Gastrocnemius medialis (tissue), 4 donors: ENCODE results near the gene CNNM2. TPM values are rescaled to one million over a fixed set of nuclear protein-coding genes. Genes with fewer than 3 reads are reported as not detected.

ENCODE experiments used
- ATAC-seq, 2 donors: fragments of 150-250 bp; one replicate each; pipeline ENCODE4 v1.9.1; 2016
- DNase-seq, 2 donors: peaks; one replicate each; pipeline ENCODE4 v3.0.0-alpha.2; 2019
- H3K27ac ChIP-seq, 4 donors: fragments of 200-600 bp; sonication (generic); 1 replicate in 1 of 4; 2 replicates in 3 of 4; pipeline ENCODE4 v1.5.1; 2016 to 2018; ENCODE audit warnings: mild to moderate bottlenecking in 2 of 4, moderate library complexity in 1 of 4
- H3K27me3 ChIP-seq, 3 donors: fragments of 200-600 bp; sonication (generic) in 2 of 3; 1 replicate in 1 of 3; 2 replicates in 2 of 3; pipeline versions ENCODE4 v1.5.1 to v1.6.0; 2016 to 2019; ENCODE audit warnings: mild to moderate bottlenecking in 1 of 3, moderate library complexity in 1 of 3
- H3K36me3 ChIP-seq, 2 donors: fragments of 200-600 bp; sonication (generic) in 1 of 2; one replicate each; pipeline ENCODE4 v1.5.1; 2017 to 2018
- H3K4me1 ChIP-seq, 2 donors: fragments of 200-600 bp; sonication (generic) in 1 of 2; one replicate each; pipeline ENCODE4 v1.5.1; 2016 to 2017; ENCODE audit warnings: mild to moderate bottlenecking in 2 of 2
- H3K4me3 ChIP-seq, 4 donors: fragments of 200-600 bp; sonication (generic) in 3 of 4; 1 replicate in 1 of 4; 2 replicates in 3 of 4; pipeline ENCODE4 v1.5.1; 2016 to 2019; ENCODE audit warnings: mild to moderate bottlenecking in 2 of 4
- H3K9me3 ChIP-seq, 3 donors: fragments of 200-600 bp; sonication (generic) in 2 of 3; 1 replicate in 1 of 3; 2 replicates in 2 of 3; pipeline ENCODE4 v1.5.1; 2016 to 2019
- POLR2A ChIP-seq, 2 donors: fragments of 450-650 bp; IDR thresholded peaks; one replicate each; pipeline ENCODE4 v1.6.1; 2017; ENCODE audit warnings: antibody characterized with exemption in 2 of 2, mild to moderate bottlenecking in 2 of 2, moderate library complexity in 2 of 2
- in situ Hi-C, 4 donors: fragments of 200-750 bp; cut with MboI; loops; one replicate each; pipeline versions ENCODE4 v1.15.0 to v1.8.0; 2017; ENCODE audit warnings: low sequenced_read_pairs in 4 of 4
- intact Hi-C: fragments of 100-400 bp; cut with DNase I; formaldehyde crosslinking; loops from one replicate; pipeline ENCODE4 v1.15.1; 2023; ENCODE audit warnings: low total_unique reads
- total RNA-seq, 4 donors: library from RNA; depleted of rRNA; stranded (reverse); fragments of >200 nt; gene quantifications; one replicate each; pipeline versions ENCODE4 v1.1.0 to v1.2.3, GENCODE V29; 2016
- TF ChIP-seq, protein P1 (sequence below), 5 experiments: fragments of 450-650 bp in 3 of 5; fragments of 200-600 bp in 2 of 5; sonication (generic) in 2 of 5; IDR thresholded peaks in 4 of 5; conservative IDR thresholded peaks in 1 of 5; 1 replicate in 4 of 5; 2 replicates in 1 of 5; pipeline ENCODE4 v1.5.1; 2016 to 2019; ENCODE audit warnings: antibody characterized with exemption in 5 of 5, mild to moderate bottlenecking in 3 of 5, moderate library complexity in 3 of 5

The CNNM2 gene
- total RNA-seq, 4 donors from 2014 or later, result 1.1 to 3.2 (median 2.0) TPM

DNA sequence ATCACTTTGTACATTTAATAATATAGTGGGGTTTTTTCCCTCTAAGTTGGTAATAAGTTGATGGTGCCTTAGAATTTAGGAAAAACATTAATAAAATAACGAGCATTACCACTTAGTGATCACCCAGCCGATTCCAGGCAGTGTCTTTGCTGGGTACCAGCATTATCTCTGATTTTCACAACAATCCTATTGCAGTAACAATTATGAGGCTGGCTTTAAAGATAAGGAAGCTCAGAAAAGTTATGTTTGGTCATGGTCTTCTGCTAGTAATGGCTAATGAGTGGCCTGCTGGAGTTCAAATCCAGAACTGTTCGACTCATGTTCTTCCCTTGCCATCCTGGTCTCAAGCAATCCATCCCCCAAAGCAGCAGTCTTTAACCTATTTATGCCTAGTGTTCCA, 127.9 kb downstream of the CNNM2 start:
- intact Hi-C loops, result no loop called here
- H3K36me3 ChIP-seq, result no peaks in the 10 kb centered on the region
- in situ Hi-C loops, result no loop called here
- no peaks in the 10 kb centered on the region for H3K9me3 ChIP-seq
- no peak for DNase-seq
- no peaks in the 10 kb centered on the region for H3K27me3 ChIP-seq
- no peak overlapping the region for H3K27ac ChIP-seq
- TF ChIP-seq, protein P1, sequence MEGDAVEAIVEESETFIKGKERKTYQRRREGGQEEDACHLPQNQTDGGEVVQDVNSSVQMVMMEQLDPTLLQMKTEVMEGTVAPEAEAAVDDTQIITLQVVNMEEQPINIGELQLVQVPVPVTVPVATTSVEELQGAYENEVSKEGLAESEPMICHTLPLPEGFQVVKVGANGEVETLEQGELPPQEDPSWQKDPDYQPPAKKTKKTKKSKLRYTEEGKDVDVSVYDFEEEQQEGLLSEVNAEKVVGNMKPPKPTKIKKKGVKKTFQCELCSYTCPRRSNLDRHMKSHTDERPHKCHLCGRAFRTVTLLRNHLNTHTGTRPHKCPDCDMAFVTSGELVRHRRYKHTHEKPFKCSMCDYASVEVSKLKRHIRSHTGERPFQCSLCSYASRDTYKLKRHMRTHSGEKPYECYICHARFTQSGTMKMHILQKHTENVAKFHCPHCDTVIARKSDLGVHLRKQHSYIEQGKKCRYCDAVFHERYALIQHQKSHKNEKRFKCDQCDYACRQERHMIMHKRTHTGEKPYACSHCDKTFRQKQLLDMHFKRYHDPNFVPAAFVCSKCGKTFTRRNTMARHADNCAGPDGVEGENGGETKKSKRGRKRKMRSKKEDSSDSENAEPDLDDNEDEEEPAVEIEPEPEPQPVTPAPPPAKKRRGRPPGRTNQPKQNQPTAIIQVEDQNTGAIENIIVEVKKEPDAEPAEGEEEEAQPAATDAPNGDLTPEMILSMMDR (IDR thresholded peaks at IDR 0.05 in 4 of 5, conservative IDR thresholded peaks at IDR 0.05 in 1 of 5), result no peak
- no peak for TF ChIP-seq POLR2A (IDR thresholded peaks at IDR 0.05)
- H3K4me3 ChIP-seq, result no peak overlapping the region
- peaks cover 0 to 7% of the 10 kb centered on the region in 2 donors for H3K4me1 ChIP-seq
- no peak for ATAC-seq

DNA sequence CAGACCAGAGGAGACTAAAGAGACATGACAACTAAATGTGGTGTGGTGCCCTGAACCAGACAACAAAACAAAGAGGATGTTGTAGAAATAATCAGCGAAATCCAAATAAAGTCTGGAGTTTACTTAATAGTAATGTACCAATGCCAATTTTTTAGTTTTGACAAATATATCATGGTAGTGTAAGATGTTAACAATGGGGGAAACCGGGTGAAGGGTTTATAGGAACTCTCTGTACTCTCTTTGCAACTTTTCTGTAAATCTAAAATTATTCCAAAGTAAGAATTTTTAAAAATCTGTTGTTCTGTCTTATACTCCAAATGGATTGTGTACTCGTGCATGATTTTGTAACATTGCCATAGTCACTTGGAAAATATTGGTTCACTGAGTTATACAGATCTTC, 129.3 kb downstream of the CNNM2 start:
- ATAC-seq (no peak), DNase-seq (no peak)
- Histone ChIP-seq H3K27ac (no peak overlapping the region), H3K4me1 (peaks cover 0 to 7% of the 10 kb centered on the region in 2 donors), H3K9me3 (no peaks in the 10 kb centered on the region), H3K27me3 (no peaks in the 10 kb centered on the region), H3K4me3 (no peak overlapping the region), H3K36me3 (no peaks in the 10 kb centered on the region)
- in situ Hi-C loops (no loop called here), intact Hi-C loops (no loop called here)
- TF ChIP-seq POLR2A (IDR thresholded peaks at IDR 0.05), result no peak
- TF ChIP-seq, protein P1 (IDR thresholded peaks at IDR 0.05 in 4 of 5, conservative IDR thresholded peaks at IDR 0.05 in 1 of 5), result no peak

DNA sequence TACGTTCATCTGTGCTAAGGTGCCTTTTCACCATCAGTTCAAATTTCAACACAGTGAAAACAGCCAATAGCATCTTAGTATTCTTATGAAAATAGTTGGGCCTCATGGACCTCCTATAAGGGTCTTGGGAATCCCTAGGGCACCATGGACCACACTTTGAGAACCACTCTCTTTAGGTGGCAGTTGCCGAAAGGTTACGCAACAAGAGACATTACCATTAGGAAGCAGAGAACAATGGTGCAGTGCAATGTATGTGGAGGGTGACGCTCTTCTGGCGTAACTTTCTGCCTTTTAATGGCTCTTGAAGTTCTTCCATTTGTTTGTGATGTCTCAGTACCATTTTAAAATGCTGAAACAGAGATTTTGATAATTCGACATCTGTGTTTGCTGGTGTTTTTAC, 131.1 kb downstream of the CNNM2 start:
- H3K27me3 ChIP-seq, result no peaks in the 10 kb centered on the region
- H3K4me1 ChIP-seq, result peaks cover 0 to 7% of the 10 kb centered on the region in 2 donors
- in situ Hi-C loops, result no loop called here
- H3K9me3 ChIP-seq, result no peaks in the 10 kb centered on the region
- H3K4me3 ChIP-seq, result no peak overlapping the region
- intact Hi-C loops, result no loop called here
- ATAC-seq (no peak), DNase-seq (no peak)
- H3K27ac ChIP-seq, result no peak overlapping the region
- TF ChIP-seq POLR2A (IDR thresholded peaks at IDR 0.05), result no peak
- TF ChIP-seq, protein P1 (IDR thresholded peaks at IDR 0.05 in 4 of 5, conservative IDR thresholded peaks at IDR 0.05 in 1 of 5), result no peak
- no peaks in the 10 kb centered on the region for H3K36me3 ChIP-seq

GRCh38 chr10:103053659-103054581, 135.8 kb downstream of the CNNM2 start:
- Histone ChIP-seq H3K4me1 (no peaks in the 10 kb centered on the region), H3K27ac (peak overlapping the region in 1 of 4 donors; percentile 17), H3K4me3 (peak overlapping the region in 1 of 4 donors; percentile 16), H3K36me3 (peaks cover 0 to 6% of the 10 kb centered on the region in 2 donors), H3K9me3 (no peaks in the 10 kb centered on the region), H3K27me3 (no peaks in the 10 kb centered on the region)
- DNase-seq (no peak), ATAC-seq (peak; percentile 36 to 61)
- intact Hi-C loops (no loop called here), in situ Hi-C loops (loop anchor here in 2 of 4 donors (25.0 kb wide), 1 partner anchor 317 kb away; the partner anchor contains the start of gene WBP1L (in 2 of the 2))
- TF ChIP-seq, protein P1 (IDR thresholded peaks at IDR 0.05 in 4 of 5, conservative IDR thresholded peaks at IDR 0.05 in 1 of 5), result no peak
- no peak for TF ChIP-seq POLR2A (IDR thresholded peaks at IDR 0.05)
